Skeletal muscle tissue (tissue), 4 donors: ENCODE measurements around the gene SPTBN5. TPM values are rescaled to one million over a fixed set of nuclear protein-coding genes. Genes with fewer than 3 reads are reported as not detected.

Experiments
- H3K27ac ChIP-seq: one replicate; pipeline ENCODE4 v1.7.0; 2013; ENCODE audit warnings: mild to moderate bottlenecking, low read depth, low read length, inconsistent platforms
- H3K27me3 ChIP-seq, 3 donors: one replicate each; pipeline ENCODE4 v1.7.0; 2013; ENCODE audit warnings: low read length in 3 of 3; ENCODE audit not compliant: control insufficient read depth in 3 of 3, insufficient read depth in 3 of 3
- H3K36me3 ChIP-seq, 3 donors: one replicate each; pipeline ENCODE4 v1.7.0; 2013; ENCODE audit warnings: low read length in 3 of 3; ENCODE audit not compliant: control insufficient read depth in 3 of 3, insufficient read depth in 3 of 3
- H3K4me1 ChIP-seq, 3 donors: one replicate each; pipeline ENCODE4 v1.7.0; 2013; ENCODE audit warnings: low read length in 3 of 3, mild to moderate bottlenecking in 3 of 3; ENCODE audit not compliant: control insufficient read depth in 3 of 3, insufficient read depth in 3 of 3
- H3K4me3 ChIP-seq, 3 donors: one replicate each; pipeline ENCODE4 v1.7.0; 2013; ENCODE audit warnings: low read length in 3 of 3
- H3K9ac ChIP-seq, 3 donors: one replicate each; pipeline ENCODE4 v1.7.0; 2013; ENCODE audit warnings: low read length in 3 of 3, mild to moderate bottlenecking in 3 of 3, moderate library complexity in 2 of 3, low read depth in 1 of 3
- H3K9me3 ChIP-seq, 3 donors: one replicate each; pipeline ENCODE4 v1.7.0; 2013; ENCODE audit warnings: low read length in 3 of 3; ENCODE audit not compliant: control insufficient read depth in 3 of 3
- total RNA-seq: library from RNA; depleted of rRNA; stranded (reverse); fragments of >200 nt; gene quantifications from one replicate; pipeline ENCODE4 v1.2.3, GENCODE V29; 2014
- donor health status: Osteomylitis.

Gene SPTBN5
- total RNA-seq, 1 donor from 2014 or later: 1.0 TPM

- Histone ChIP-seq H3K36me3 (no peaks in the 10 kb centered on the region), H3K4me3 (no peak overlapping the region), H3K27me3 (no peaks in the 10 kb centered on the region), H3K4me1 (peaks cover 32 to 46% (median 40%) of the 10 kb centered on the region in 3 donors), H3K9ac (no peak overlapping the region), H3K27ac (no peak overlapping the region), H3K9me3 (no peaks in the 10 kb centered on the region)
Measured at GRCh38 chr15:41927536-41927935, 33.7 kb upstream of the SPTBN5 start.

- no peaks in the 10 kb centered on the region for H3K9me3 ChIP-seq
- H3K27ac ChIP-seq: no peak overlapping the region
- peaks cover 40 to 51% (median 45%) of the 10 kb centered on the region in 3 donors for H3K4me1 ChIP-seq
- no peaks in the 10 kb centered on the region for H3K27me3 ChIP-seq
- H3K9ac ChIP-seq: no peak overlapping the region
- H3K36me3 ChIP-seq: no peaks in the 10 kb centered on the region
- H3K4me3 ChIP-seq: no peak overlapping the region
Measured at GRCh38 chr15:41926185-41927056, 32.6 kb upstream of the SPTBN5 start.

- H3K9ac ChIP-seq: no peak overlapping the region
- no peaks in the 10 kb centered on the region for H3K27me3 ChIP-seq
- no peak overlapping the region for H3K4me3 ChIP-seq
- H3K36me3 ChIP-seq: no peaks in the 10 kb centered on the region
- peaks cover 37 to 59% (median 44%) of the 10 kb centered on the region in 3 donors for H3K4me1 ChIP-seq
- no peak overlapping the region for H3K27ac ChIP-seq
- H3K9me3 ChIP-seq: no peaks in the 10 kb centered on the region
Measured at GRCh38 chr15:41925086-41925608, 31.3 kb upstream of the SPTBN5 start.

- Histone ChIP-seq H3K27me3 (no peaks in the 10 kb centered on the region), H3K4me3 (no peak overlapping the region), H3K36me3 (no peaks in the 10 kb centered on the region), H3K9me3 (no peaks in the 10 kb centered on the region), H3K27ac (no peak overlapping the region), H3K4me1 (peaks cover 37 to 58% (median 45%) of the 10 kb centered on the region in 3 donors), H3K9ac (no peak overlapping the region)
Measured at GRCh38 chr15:41923401-41923997, 29.6 kb upstream of the SPTBN5 start.

DNA sequence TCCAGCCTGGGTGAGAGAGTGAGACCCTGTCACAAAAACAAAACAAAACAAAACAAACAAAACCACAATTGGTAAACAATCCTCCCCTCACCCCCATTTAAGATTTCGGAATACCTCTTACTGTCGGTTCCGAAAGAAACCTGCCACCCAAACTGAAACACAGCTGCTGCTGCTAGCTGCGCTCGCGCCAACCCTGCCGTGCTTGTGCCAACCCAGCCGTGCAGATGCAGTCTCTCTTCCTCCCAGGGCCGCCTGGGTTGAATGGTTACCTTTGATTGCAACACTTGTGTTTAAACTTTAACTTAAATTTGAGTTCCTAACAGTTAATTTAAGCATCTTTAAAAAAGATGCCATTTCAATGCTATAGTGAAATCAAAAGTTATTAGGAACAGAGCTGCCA, 28.5 kb upstream of the SPTBN5 start:
- no peak overlapping the region for H3K27ac ChIP-seq
- H3K4me3 ChIP-seq: no peak overlapping the region
- no peaks in the 10 kb centered on the region for H3K36me3 ChIP-seq
- peaks cover 48 to 60% (median 49%) of the 10 kb centered on the region in 3 donors for H3K4me1 ChIP-seq
- H3K9me3 ChIP-seq: no peaks in the 10 kb centered on the region
- H3K9ac ChIP-seq: no peak overlapping the region
- H3K27me3 ChIP-seq: no peaks in the 10 kb centered on the region

GRCh38 chr15:41921639-41922038, 27.8 kb upstream of the SPTBN5 start:
- peaks cover 51 to 61% (median 53%) of the 10 kb centered on the region in 3 donors for H3K4me1 ChIP-seq
- H3K9me3 ChIP-seq: no peaks in the 10 kb centered on the region
- no peak overlapping the region for H3K9ac ChIP-seq
- H3K4me3 ChIP-seq: no peak overlapping the region
- no peaks in the 10 kb centered on the region for H3K36me3 ChIP-seq
- no peaks in the 10 kb centered on the region for H3K27me3 ChIP-seq
- peak overlapping the region; percentile 0 for H3K27ac ChIP-seq

GRCh38 chr15:41921167-41921566, 27.3 kb upstream of the SPTBN5 start:
- H3K27me3 ChIP-seq: no peaks in the 10 kb centered on the region
- no peaks in the 10 kb centered on the region for H3K9me3 ChIP-seq
- H3K9ac ChIP-seq: no peak overlapping the region
- H3K27ac ChIP-seq: peak overlapping the region; percentile 0
- H3K4me3 ChIP-seq: no peak overlapping the region
- H3K4me1 ChIP-seq: peaks cover 51 to 59% (median 53%) of the 10 kb centered on the region in 3 donors
- no peaks in the 10 kb centered on the region for H3K36me3 ChIP-seq

DNA sequence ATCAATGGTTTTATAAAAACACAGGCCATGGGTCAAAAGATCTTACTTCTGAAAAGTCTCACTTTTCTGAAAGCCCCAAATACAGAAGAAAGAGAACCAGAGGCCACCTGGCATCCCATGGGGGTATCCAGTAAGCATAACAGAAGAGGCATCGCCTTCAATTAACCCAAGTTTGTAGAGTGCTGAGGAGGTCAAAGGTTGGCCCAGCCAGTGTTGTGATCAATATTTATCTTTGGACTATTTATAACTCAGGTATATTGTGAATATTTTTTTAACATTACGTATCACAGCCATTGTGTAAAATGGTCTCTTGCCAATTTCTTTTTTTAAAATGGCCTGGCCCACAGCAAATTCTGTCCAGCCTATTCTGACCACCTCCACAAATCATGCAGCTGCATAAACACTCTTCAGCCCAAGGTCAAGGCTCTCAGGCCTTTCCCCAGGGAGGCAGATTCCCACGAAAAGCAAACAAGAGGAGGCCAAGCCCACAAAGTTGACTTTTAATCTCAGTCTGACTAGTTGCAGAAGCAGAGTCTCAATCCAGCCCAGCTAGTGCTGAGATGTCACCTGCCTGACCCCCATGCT, 26.2 kb upstream of the SPTBN5 start:
- Histone ChIP-seq H3K9me3 (no peaks in the 10 kb centered on the region), H3K9ac (no peak overlapping the region), H3K27ac (no peak overlapping the region), H3K36me3 (no peaks in the 10 kb centered on the region), H3K27me3 (no peaks in the 10 kb centered on the region), H3K4me1 (peaks cover 52 to 60% (median 57%) of the 10 kb centered on the region in 3 donors), H3K4me3 (peak overlapping the region in 1 of 3 donors; percentile 11)

DNA sequence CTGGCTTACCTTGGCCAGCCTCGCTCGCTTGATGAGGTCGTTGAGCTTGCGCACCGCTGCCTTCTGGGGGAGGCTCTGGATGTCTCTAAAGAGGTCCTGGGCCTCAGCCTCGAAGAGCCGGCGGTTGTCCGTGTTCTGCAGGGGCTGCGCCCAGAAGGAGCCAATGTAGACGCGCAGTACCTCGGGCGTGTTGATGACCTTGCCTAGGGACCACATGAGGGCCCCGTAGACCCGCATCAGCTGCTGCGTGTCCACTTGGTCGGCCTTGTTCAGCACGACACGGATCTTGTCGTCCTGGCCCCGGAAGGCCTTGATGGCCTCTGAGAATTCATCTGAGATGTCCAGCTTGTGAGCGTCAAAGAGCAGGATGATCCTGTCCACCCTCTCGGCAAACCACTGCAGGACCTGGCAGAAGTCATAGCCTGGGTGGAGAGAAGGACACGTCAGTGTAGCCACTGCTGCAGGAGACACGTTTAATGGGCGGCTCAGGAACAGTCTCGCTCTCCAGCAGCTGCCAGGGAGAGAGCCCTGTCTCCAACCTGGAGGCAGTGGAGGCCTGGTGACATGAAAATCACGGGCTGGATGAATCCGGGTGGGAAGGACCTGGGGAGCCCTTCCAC, 25.5 kb upstream of the SPTBN5 start:
- peaks cover 56 to 67% (median 58%) of the 10 kb centered on the region in 3 donors for H3K4me1 ChIP-seq
- H3K36me3 ChIP-seq: no peaks in the 10 kb centered on the region
- H3K27ac ChIP-seq: peak overlapping the region; percentile 5
- H3K27me3 ChIP-seq: no peaks in the 10 kb centered on the region
- no peak overlapping the region for H3K9ac ChIP-seq
- H3K9me3 ChIP-seq: no peaks in the 10 kb centered on the region
- H3K4me3 ChIP-seq: peak overlapping the region in 1 of 3 donors; percentile 16
